Measurements from ENCODE around the gene DPP9.
"Not testable (repeated sequence)": the region's sequence is repeated elsewhere in the genome, so short reads cannot be mapped to it uniquely, and the experiment has no call there.

DPP9 gene

DNA sequence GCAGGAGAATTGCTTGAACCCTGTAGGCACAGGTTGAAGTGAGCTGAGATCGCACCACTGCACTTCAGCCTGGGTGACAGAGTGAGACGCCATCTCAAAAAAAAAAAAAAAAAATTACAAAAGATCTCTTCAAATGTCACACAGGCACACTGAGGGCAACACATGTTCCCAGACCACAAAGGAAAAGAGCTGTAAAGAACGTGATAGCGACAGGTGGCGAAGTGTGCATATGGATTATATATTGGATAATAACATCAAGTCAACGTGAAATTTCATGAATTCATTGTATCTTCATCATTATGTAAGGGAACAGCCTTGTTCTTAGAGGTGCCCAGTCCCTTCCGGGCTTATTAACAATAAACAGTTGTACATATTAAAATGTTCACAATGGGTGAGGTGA lies 31.8 kb upstream of the DPP9 start:
- no peak overlapping the region for H3K4me3 ChIP-seq (ENCODE audit: extremely low read depth, insufficient read depth, low read length, poor library complexity, severe bottlenecking)
- WGBS, 2 experiments (ENCODE audit: insufficient coverage in 2 of 2) = 93% methylated on average over 3 of the region's 7 CpGs; no CpG with 5 or more reads in 1 of the 2 experiments
- H3K36me3 ChIP-seq (ENCODE audit: control insufficient read depth, insufficient read depth, low read length) = no peaks in the 10 kb centered on the region
- peaks cover 3% of the 10 kb centered on the region for H3K4me1 ChIP-seq (ENCODE audit: control insufficient read depth, insufficient read depth, low read length, poor library complexity, severe bottlenecking)
- no peaks in the 10 kb centered on the region for H3K9me3 ChIP-seq (ENCODE audit: control insufficient read depth, low read length)
- no peak overlapping the region for H3K27ac ChIP-seq (ENCODE audit: low read depth, low read length, severe bottlenecking)

GRCh38 chr19:4754248-4754647 lies 30.6 kb upstream of the DPP9 start:
- Histone ChIP-seq H3K27ac (ENCODE audit: low read depth, low read length, severe bottlenecking) (no peak overlapping the region), H3K36me3 (ENCODE audit: control insufficient read depth, insufficient read depth, low read length) (no peaks in the 10 kb centered on the region), H3K9me3 (ENCODE audit: control insufficient read depth, low read length) (no peaks in the 10 kb centered on the region), H3K4me1 (ENCODE audit: control insufficient read depth, insufficient read depth, low read length, poor library complexity, severe bottlenecking) (no peaks in the 10 kb centered on the region), H3K4me3 (ENCODE audit: extremely low read depth, insufficient read depth, low read length, poor library complexity, severe bottlenecking) (no peak overlapping the region)
- WGBS, 2 experiments (ENCODE audit: insufficient coverage in 2 of 2) = 63 to 79% methylated on average over 3 of the region's 6 CpGs

GRCh38 chr19:4749870-4750590 lies 26.4 kb upstream of the DPP9 start:
- Histone ChIP-seq H3K9me3 (ENCODE audit: control insufficient read depth, low read length) (no peaks in the 10 kb centered on the region), H3K36me3 (ENCODE audit: control insufficient read depth, insufficient read depth, low read length) (no peaks in the 10 kb centered on the region), H3K4me3 (ENCODE audit: extremely low read depth, insufficient read depth, low read length, poor library complexity, severe bottlenecking) (no peak overlapping the region), H3K27ac (ENCODE audit: low read depth, low read length, severe bottlenecking) (no peak overlapping the region), H3K4me1 (ENCODE audit: control insufficient read depth, insufficient read depth, low read length, poor library complexity, severe bottlenecking) (no peaks in the 10 kb centered on the region)
- WGBS, 2 experiments (ENCODE audit: insufficient coverage in 2 of 2) = 92% methylated on average over 6 to 14 of the region's 18 CpGs

GRCh38 chr19:4748589-4748988 lies 24.9 kb upstream of the DPP9 start:
- WGBS, 2 experiments (ENCODE audit: insufficient coverage in 2 of 2) = 76 to 94% methylated on average over 7 to 9 of the region's 9 CpGs
- H3K4me3 ChIP-seq (ENCODE audit: extremely low read depth, insufficient read depth, low read length, poor library complexity, severe bottlenecking) = no peak overlapping the region
- H3K27ac ChIP-seq (ENCODE audit: low read depth, low read length, severe bottlenecking) = no peak overlapping the region
- no peaks in the 10 kb centered on the region for H3K36me3 ChIP-seq (ENCODE audit: control insufficient read depth, insufficient read depth, low read length)
- peaks cover 3% of the 10 kb centered on the region for H3K4me1 ChIP-seq (ENCODE audit: control insufficient read depth, insufficient read depth, low read length, poor library complexity, severe bottlenecking)
- no peaks in the 10 kb centered on the region for H3K9me3 ChIP-seq (ENCODE audit: control insufficient read depth, low read length)

DNA sequence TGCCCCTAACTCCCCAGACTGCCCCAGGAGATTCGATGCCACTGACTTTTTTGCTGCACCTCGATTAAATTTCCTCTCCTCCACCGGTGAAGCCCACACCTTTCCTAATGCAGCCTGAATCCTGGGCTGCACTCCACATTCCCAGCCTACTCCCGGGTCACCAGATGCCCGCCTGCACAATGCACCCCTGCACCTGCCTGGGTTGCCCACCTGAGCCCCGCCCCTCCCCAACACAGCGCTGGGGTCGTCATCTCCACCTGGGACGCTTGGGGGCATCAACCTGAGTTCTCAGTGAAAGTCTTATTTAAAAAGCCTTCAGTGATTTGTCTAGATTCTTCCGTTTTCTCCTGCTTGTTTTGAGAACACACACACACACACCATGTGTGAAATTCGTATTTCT lies 24.5 kb upstream of the DPP9 start:
- Histone ChIP-seq H3K36me3 (ENCODE audit: control insufficient read depth, insufficient read depth, low read length) (no peaks in the 10 kb centered on the region), H3K9me3 (ENCODE audit: control insufficient read depth, low read length) (no peaks in the 10 kb centered on the region), H3K4me1 (ENCODE audit: control insufficient read depth, insufficient read depth, low read length, poor library complexity, severe bottlenecking) (peaks cover 3% of the 10 kb centered on the region), H3K27ac (ENCODE audit: low read depth, low read length, severe bottlenecking) (no peak overlapping the region), H3K4me3 (ENCODE audit: extremely low read depth, insufficient read depth, low read length, poor library complexity, severe bottlenecking) (no peak overlapping the region)
- WGBS, 2 experiments (ENCODE audit: insufficient coverage in 2 of 2) = 46 to 53% methylated on average over 10 of the region's 11 CpGs

GRCh38 chr19:4745986-4746385 lies 22.3 kb upstream of the DPP9 start:
- H3K4me3 ChIP-seq (ENCODE audit: extremely low read depth, insufficient read depth, low read length, poor library complexity, severe bottlenecking) = no peak overlapping the region
- H3K9me3 ChIP-seq (ENCODE audit: control insufficient read depth, low read length) = no peaks in the 10 kb centered on the region
- H3K4me1 ChIP-seq (ENCODE audit: control insufficient read depth, insufficient read depth, low read length, poor library complexity, severe bottlenecking) = peaks cover 3% of the 10 kb centered on the region
- no peaks in the 10 kb centered on the region for H3K36me3 ChIP-seq (ENCODE audit: control insufficient read depth, insufficient read depth, low read length)
- no peak overlapping the region for H3K27ac ChIP-seq (ENCODE audit: low read depth, low read length, severe bottlenecking)
- 96 to 100% methylated on average over 6 of the region's 8 CpGs for WGBS, 2 experiments (ENCODE audit: insufficient coverage in 2 of 2)

- not testable (repeated sequence) for H3K36me3 ChIP-seq (ENCODE audit: control insufficient read depth, insufficient read depth, low read length); H3K4me3 ChIP-seq (ENCODE audit: extremely low read depth, insufficient read depth, low read length, poor library complexity, severe bottlenecking); H3K9me3 ChIP-seq (ENCODE audit: control insufficient read depth, low read length); H3K27ac ChIP-seq (ENCODE audit: low read depth, low read length, severe bottlenecking); H3K4me1 ChIP-seq (ENCODE audit: control insufficient read depth, insufficient read depth, low read length, poor library complexity, severe bottlenecking)
- WGBS, 2 experiments (ENCODE audit: insufficient coverage in 2 of 2) = 85 to 92% methylated on average over 5 to 8 of the region's 10 CpGs
Measured at GRCh38 chr19:4745175-4745574, 21.5 kb upstream of the DPP9 start.

- WGBS, 2 experiments (ENCODE audit: insufficient coverage in 2 of 2) = 60 to 100% methylated on average over 4 of the region's 8 CpGs
- Histone ChIP-seq H3K4me1 (ENCODE audit: control insufficient read depth, insufficient read depth, low read length, poor library complexity, severe bottlenecking) (peaks cover 3% of the 10 kb centered on the region), H3K9me3 (ENCODE audit: control insufficient read depth, low read length) (no peaks in the 10 kb centered on the region), H3K4me3 (ENCODE audit: extremely low read depth, insufficient read depth, low read length, poor library complexity, severe bottlenecking) (no peak overlapping the region), H3K27ac (ENCODE audit: low read depth, low read length, severe bottlenecking) (no peak overlapping the region), H3K36me3 (ENCODE audit: control insufficient read depth, insufficient read depth, low read length) (no peaks in the 10 kb centered on the region)
Measured at GRCh38 chr19:4744451-4745174, 21.0 kb upstream of the DPP9 start.

DNA sequence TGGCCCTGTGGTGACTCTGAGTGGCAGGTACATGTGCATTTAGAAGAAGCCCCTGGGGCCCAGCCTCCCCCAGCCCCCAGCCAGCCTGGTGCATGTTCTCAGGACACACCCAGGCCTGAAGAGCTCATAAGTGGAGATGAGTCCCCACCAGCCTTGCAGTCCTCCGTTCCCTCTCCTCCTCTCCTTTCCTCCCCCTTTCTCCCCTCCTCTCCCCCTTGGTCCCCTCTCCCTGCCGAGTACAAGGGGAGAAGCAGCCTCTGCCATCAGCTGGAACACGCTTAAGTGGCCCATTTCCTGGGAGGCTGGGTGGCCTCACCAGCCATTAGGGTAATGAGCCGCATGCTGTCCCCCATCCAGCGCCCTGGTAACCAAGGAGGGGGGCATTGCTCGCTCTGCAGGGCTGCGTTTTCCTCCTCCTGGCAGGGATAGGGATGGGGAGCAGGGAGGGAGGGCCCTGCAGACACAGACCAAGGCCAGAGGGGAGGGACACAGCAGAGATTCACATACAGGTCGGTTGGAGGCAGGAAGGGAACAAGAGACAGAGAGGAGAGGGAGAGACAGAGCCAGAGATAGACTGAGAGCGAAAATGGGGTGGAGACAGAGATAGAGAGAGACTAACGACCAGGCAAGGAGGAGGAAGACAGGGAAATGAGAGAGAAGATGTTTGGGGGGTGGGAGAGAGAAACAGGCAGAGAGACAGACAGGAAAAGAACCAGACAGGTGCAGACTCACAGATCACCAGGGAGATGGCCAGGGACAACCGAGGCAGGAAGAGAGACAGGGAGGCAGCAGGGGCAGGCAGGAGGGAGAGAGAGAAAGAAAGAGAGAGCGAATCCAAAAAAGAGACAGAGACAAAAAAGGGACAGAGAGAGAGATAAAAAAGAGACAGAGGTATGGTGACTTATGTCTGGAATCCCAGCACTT lies 19.3 kb upstream of the DPP9 start:
- WGBS, 2 experiments (ENCODE audit: insufficient coverage in 2 of 2) = 26 to 30% methylated on average over 7 to 11 of the region's 12 CpGs
- Histone ChIP-seq H3K9me3 (ENCODE audit: control insufficient read depth, low read length) (no peaks in the 10 kb centered on the region), H3K27ac (ENCODE audit: low read depth, low read length, severe bottlenecking) (no peak overlapping the region), H3K36me3 (ENCODE audit: control insufficient read depth, insufficient read depth, low read length) (no peaks in the 10 kb centered on the region), H3K4me1 (ENCODE audit: control insufficient read depth, insufficient read depth, low read length, poor library complexity, severe bottlenecking) (peaks cover 3% of the 10 kb centered on the region), H3K4me3 (ENCODE audit: extremely low read depth, insufficient read depth, low read length, poor library complexity, severe bottlenecking) (no peak overlapping the region)

GRCh38 chr19:4740092-4740491 lies 16.4 kb upstream of the DPP9 start:
- H3K9me3 ChIP-seq (ENCODE audit: control insufficient read depth, low read length) = no peaks in the 10 kb centered on the region
- WGBS, 2 experiments (ENCODE audit: insufficient coverage in 2 of 2) = 95 to 100% methylated on average over 2 of the region's 2 CpGs
- no peak overlapping the region for H3K4me3 ChIP-seq (ENCODE audit: extremely low read depth, insufficient read depth, low read length, poor library complexity, severe bottlenecking)
- H3K36me3 ChIP-seq (ENCODE audit: control insufficient read depth, insufficient read depth, low read length) = no peaks in the 10 kb centered on the region
- peaks cover 3% of the 10 kb centered on the region for H3K4me1 ChIP-seq (ENCODE audit: control insufficient read depth, insufficient read depth, low read length, poor library complexity, severe bottlenecking)
- no peak overlapping the region for H3K27ac ChIP-seq (ENCODE audit: low read depth, low read length, severe bottlenecking)

Measured in mesodermal cell (in vitro differentiated cells).